ENCODE results near the gene COX6B2.

GRCh38 chr19:55379174-55379573, 24.7 kb upstream of the COX6B2 start:
- TF ChIP-seq, protein P1, sequence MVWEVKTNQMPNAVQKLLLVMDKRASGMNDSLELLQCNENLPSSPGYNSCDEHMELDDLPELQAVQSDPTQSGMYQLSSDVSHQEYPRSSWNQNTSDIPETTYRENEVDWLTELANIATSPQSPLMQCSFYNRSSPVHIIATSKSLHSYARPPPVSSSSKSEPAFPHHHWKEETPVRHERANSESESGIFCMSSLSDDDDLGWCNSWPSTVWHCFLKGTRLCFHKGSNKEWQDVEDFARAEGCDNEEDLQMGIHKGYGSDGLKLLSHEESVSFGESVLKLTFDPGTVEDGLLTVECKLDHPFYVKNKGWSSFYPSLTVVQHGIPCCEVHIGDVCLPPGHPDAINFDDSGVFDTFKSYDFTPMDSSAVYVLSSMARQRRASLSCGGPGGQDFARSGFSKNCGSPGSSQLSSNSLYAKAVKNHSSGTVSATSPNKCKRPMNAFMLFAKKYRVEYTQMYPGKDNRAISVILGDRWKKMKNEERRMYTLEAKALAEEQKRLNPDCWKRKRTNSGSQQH (CRISPR knock-in tag; IDR thresholded peaks at IDR 0.05; ENCODE audit: low read depth), result no peak
- no peak for TF ChIP-seq SMARCE1 (IDR thresholded peaks at IDR 0.05; ENCODE audit: borderline replicate concordance)

Data from HepG2 (cell line).